ENCODE data around the gene MEAK7. TPM values are rescaled to one million over a fixed set of nuclear protein-coding genes. Genes with fewer than 3 reads are reported as not detected.

The MEAK7 gene
- total and polyA plus RNA-seq, 12 donors, result 3.6 to 14.1 (median 6.8) TPM

- no peaks in the 10 kb centered on the region for H3K27me3 ChIP-seq
- no peak overlapping the region for H3K4me3 ChIP-seq
- H3K4me1 ChIP-seq (replicated peaks in 1 of 2), result no peaks in the 10 kb centered on the region
- peak in 1 of 7 donors; percentile 33 for DNase-seq
- intact Hi-C loops (cut with DNase I), result no loop called here
- H3K9me3 ChIP-seq (replicated peaks in 1 of 3), result no peaks in the 10 kb centered on the region
- H3K27ac ChIP-seq, result no peak overlapping the region
- WGBS, 4 donors, result 83 to 91% (median 84%) methylated on average over 8 of the region's 8 CpGs
- TF ChIP-seq POLR2A (IDR thresholded peaks at IDR 0.05), result no peak
- no peak for TF ChIP-seq CTCF (IDR thresholded peaks at IDR 0.05)
- H3K36me3 ChIP-seq (replicated peaks in 1 of 2), result no peaks in the 10 kb centered on the region
Measured at GRCh38 chr16:84475643-84476240, 28.7 kb downstream of the MEAK7 start.

GRCh38 chr16:84471966-84472365, 32.5 kb downstream of the MEAK7 start:
- H3K27me3 ChIP-seq, result no peaks in the 10 kb centered on the region
- intact Hi-C loops (cut with DNase I), result no loop called here
- H3K27ac ChIP-seq, result no peak overlapping the region
- 73 to 96% (median 89%) methylated on average over 3 to 4 of the region's 4 CpGs for WGBS, 4 donors
- H3K4me3 ChIP-seq, result no peak overlapping the region
- DNase-seq, result no peak
- H3K36me3 ChIP-seq (replicated peaks in 1 of 2), result no peaks in the 10 kb centered on the region
- H3K4me1 ChIP-seq (replicated peaks in 1 of 2), result no peaks in the 10 kb centered on the region
- TF ChIP-seq POLR2A (IDR thresholded peaks at IDR 0.05) (no peak), CTCF (IDR thresholded peaks at IDR 0.05) (no peak)
- H3K9me3 ChIP-seq (replicated peaks in 1 of 3), result no peaks in the 10 kb centered on the region

- WGBS, 4 donors, result 94 to 99% (median 96%) methylated on average over 7 of the region's 7 CpGs
- intact Hi-C loops (cut with DNase I), result no loop called here
- H3K9me3 ChIP-seq (replicated peaks in 1 of 3), result no peaks in the 10 kb centered on the region
- H3K27ac ChIP-seq, result no peak overlapping the region
- peak in 1 of 7 donors; percentile 33 for DNase-seq
- TF ChIP-seq POLR2A (IDR thresholded peaks at IDR 0.05) (no peak), CTCF (IDR thresholded peaks at IDR 0.05) (no peak)
- no peak overlapping the region for H3K4me3 ChIP-seq
- H3K27me3 ChIP-seq, result no peaks in the 10 kb centered on the region
- no peaks in the 10 kb centered on the region for H3K4me1 ChIP-seq (replicated peaks in 1 of 2)
- no peaks in the 10 kb centered on the region for H3K36me3 ChIP-seq (replicated peaks in 1 of 2)
Measured at GRCh38 chr16:84471316-84471715, 33.1 kb downstream of the MEAK7 start.

- no peaks in the 10 kb centered on the region for H3K36me3 ChIP-seq (replicated peaks in 1 of 2)
- H3K27me3 ChIP-seq, result no peaks in the 10 kb centered on the region
- H3K9me3 ChIP-seq (replicated peaks in 1 of 3), result no peaks in the 10 kb centered on the region
- DNase-seq, result no peak
- intact Hi-C loops (cut with DNase I), result no loop called here
- H3K27ac ChIP-seq, result no peak overlapping the region
- no peaks in the 10 kb centered on the region for H3K4me1 ChIP-seq (replicated peaks in 1 of 2)
- no peak overlapping the region for H3K4me3 ChIP-seq
- TF ChIP-seq POLR2A (IDR thresholded peaks at IDR 0.05), result no peak
- TF ChIP-seq CTCF (IDR thresholded peaks at IDR 0.05), result no peak
Measured at GRCh38 chr16:84467709-84468108, 36.8 kb downstream of the MEAK7 start.

Measured in adrenal gland (tissue), 12 donors.